Ishikawa (cell line): ENCODE data around the gene PRPF8.

ENCODE experiments used
- CEBPB ChIP-seq: IDR thresholded peaks from 2 replicates; pipeline ENCODE4 v1.6.1; 2012
- EGR1 ChIP-seq: IDR thresholded peaks from 2 replicates; pipeline ENCODE4 v1.6.1; 2012
- MAX ChIP-seq: IDR thresholded peaks from 2 replicates; pipeline ENCODE4 v1.6.1; 2012
- RAD21 ChIP-seq: IDR thresholded peaks from 2 replicates; pipeline ENCODE4 v1.6.1; 2012; ENCODE audit warnings: low read depth
- YY1 ChIP-seq: IDR thresholded peaks from 2 replicates; pipeline ENCODE4 v1.6.1; 2012; ENCODE audit warnings: low read depth
- ZBTB7A ChIP-seq: IDR thresholded peaks from 2 replicates; pipeline ENCODE4 v1.6.1; 2012; ENCODE audit warnings: low read depth

GRCh38 chr17:1683459-1683858, 1.2 kb downstream of the PRPF8 start:
- TF ChIP-seq YY1, result no peak
- no peak for TF ChIP-seq CEBPB
- no peak for TF ChIP-seq MAX
- no peak for TF ChIP-seq RAD21
- TF ChIP-seq ZBTB7A, result no peak
- TF ChIP-seq EGR1, result no peak
